H9 (cell line): ENCODE results near the gene ABCB8. TPM values are rescaled to one million over a fixed set of nuclear protein-coding genes. Genes with fewer than 3 reads are reported as not detected.
A peak's percentile ranks its signal among the peaks of the same experiment; 100 is the strongest.

ENCODE experiments used
- DNase-seq: peaks from one replicate; pipeline ENCODE4 v3.0.0-alpha.2; 2017
- H2AFZ ChIP-seq: one replicate; pipeline ENCODE4 v1.6.1; 2013; ENCODE audit warnings: mild to moderate bottlenecking, low read length, control low read depth, moderate library complexity
- H2AK5ac ChIP-seq: 2 replicates; pipeline ENCODE4 v1.6.1; 2013; ENCODE audit warnings: low read length, control low read depth, mixed read lengths; ENCODE audit not compliant: insufficient read length
- H2BK120ac ChIP-seq: one replicate; pipeline ENCODE4 v1.6.1; 2013; ENCODE audit warnings: low read depth, mild to moderate bottlenecking, low read length, control low read depth, inconsistent platforms; ENCODE audit not compliant: poor library complexity, severe bottlenecking
- H2BK12ac ChIP-seq: 2 replicates; pipeline ENCODE4 v1.6.1; 2013; ENCODE audit warnings: low read length, control low read depth, mixed read lengths, low read depth; ENCODE audit not compliant: insufficient read length
- H2BK15ac ChIP-seq: 2 replicates; pipeline ENCODE4 v1.6.1; 2013; ENCODE audit warnings: low read depth, low read length, control low read depth
- H2BK20ac ChIP-seq: one replicate; pipeline ENCODE4 v1.6.1; 2013; ENCODE audit warnings: low read depth, mild to moderate bottlenecking, low read length, control low read depth, inconsistent platforms; ENCODE audit not compliant: poor library complexity, severe bottlenecking
- H2BK5ac ChIP-seq: 2 replicates; pipeline ENCODE4 v1.6.1; 2013; ENCODE audit warnings: low read length, control low read depth, mixed read lengths; ENCODE audit not compliant: insufficient read length
- H3K14ac ChIP-seq: 2 replicates; pipeline ENCODE4 v1.6.1; 2013; ENCODE audit warnings: low read length, control low read depth; ENCODE audit not compliant: insufficient read depth
- H3K18ac ChIP-seq: 2 replicates; pipeline ENCODE4 v1.6.1; 2013; ENCODE audit warnings: low read depth, mild to moderate bottlenecking, mixed read lengths, low read length, control low read depth; ENCODE audit not compliant: insufficient read length
- H3K23ac ChIP-seq: 2 replicates; pipeline ENCODE4 v1.6.1; 2013; ENCODE audit warnings: low read length, control low read depth, mixed read lengths, low read depth; ENCODE audit not compliant: insufficient read length
- H3K23me2 ChIP-seq: 2 replicates; pipeline ENCODE4 v1.6.1; 2013; ENCODE audit warnings: low read depth, mild to moderate bottlenecking, mixed read lengths, low read length, control low read depth; ENCODE audit not compliant: insufficient read length, poor library complexity, severe bottlenecking
- H3K27ac ChIP-seq: 2 replicates; pipeline ENCODE4 v1.5.1; 2013; ENCODE audit warnings: low read length, control low read depth, mixed read lengths, low read depth; ENCODE audit not compliant: insufficient read length
- H3K27me3 ChIP-seq: 2 replicates; pipeline ENCODE4 v1.6.1; 2013; ENCODE audit warnings: low read length, control low read depth, inconsistent platforms; ENCODE audit not compliant: insufficient read depth
- H3K4ac ChIP-seq: 2 replicates; pipeline ENCODE4 v1.6.1; 2013; ENCODE audit warnings: low read depth, mild to moderate bottlenecking, control low read depth, inconsistent platforms, low read length, moderate library complexity
- H3K4me1 ChIP-seq: 2 replicates; pipeline ENCODE4 v1.6.1; 2013; ENCODE audit warnings: low read length, control low read depth, inconsistent platforms; ENCODE audit not compliant: insufficient read depth
- H3K4me2 ChIP-seq: 2 replicates; pipeline ENCODE4 v1.6.1; 2013; ENCODE audit warnings: low read length, control low read depth, mixed read lengths; ENCODE audit not compliant: insufficient read length, insufficient read depth
- H3K56ac ChIP-seq: 2 replicates; pipeline ENCODE4 v1.6.1; 2013; ENCODE audit warnings: low read depth, mild to moderate bottlenecking, mixed read lengths, low read length, control low read depth; ENCODE audit not compliant: insufficient read length
- H3K79me1 ChIP-seq: 2 replicates; pipeline ENCODE4 v1.6.1; 2013; ENCODE audit warnings: low read depth, mild to moderate bottlenecking, moderate library complexity, low read length, control low read depth, inconsistent platforms; ENCODE audit not compliant: insufficient read depth, poor library complexity, severe bottlenecking
- H3K79me2 ChIP-seq: 2 replicates; pipeline ENCODE4 v1.6.1; 2013; ENCODE audit warnings: low read length, control low read depth, inconsistent platforms; ENCODE audit not compliant: insufficient read depth
- H3K9ac ChIP-seq: 2 replicates; pipeline ENCODE4 v1.6.1; 2013; ENCODE audit warnings: low read length, control low read depth, mixed read lengths; ENCODE audit not compliant: insufficient read length; ENCODE audit errors: extremely low read depth
- H3K9me3 ChIP-seq: one replicate; pipeline ENCODE4 v1.6.1; 2013; ENCODE audit warnings: low read depth, low read length, inconsistent platforms; ENCODE audit not compliant: control insufficient read depth
- H3T11ph ChIP-seq: one replicate; pipeline ENCODE4 v1.6.1; 2013; ENCODE audit warnings: mild to moderate bottlenecking, low read length, control low read depth, inconsistent platforms
- H4K20me1 ChIP-seq: one replicate; pipeline ENCODE4 v1.6.1; 2013; ENCODE audit not compliant: control insufficient read depth, insufficient read length, insufficient read depth
- H4K5ac ChIP-seq: 2 replicates; pipeline ENCODE4 v1.6.1; 2013; ENCODE audit warnings: low read depth, mild to moderate bottlenecking, mixed read lengths, low read length, control low read depth; ENCODE audit not compliant: insufficient read length
- H4K8ac ChIP-seq: replicated peaks from 2 replicates; pipeline ENCODE4 v1.6.1; 2013; ENCODE audit warnings: low read length, control low read depth, mixed read lengths, low read depth; ENCODE audit not compliant: insufficient read length
- H4K91ac ChIP-seq: 2 replicates; pipeline ENCODE4 v1.6.1; 2013; ENCODE audit warnings: low read depth, mild to moderate bottlenecking, moderate library complexity, mixed read lengths, low read length, control low read depth; ENCODE audit not compliant: insufficient read length
- H3K27ac Mint-ChIP-seq, 3 experiments: 2 replicates in 2 of 3; 3 replicates in 1 of 3; pipeline ENCODE4 v1.8.0; 2020 to 2021; ENCODE audit warnings: mixed read lengths in 3 of 3, mild to moderate bottlenecking in 1 of 3, moderate library complexity in 1 of 3
- H3K27me3 Mint-ChIP-seq: 2 replicates; pipeline ENCODE4 v1.8.0; 2021; ENCODE audit warnings: low read depth, mild to moderate bottlenecking, moderate library complexity, mixed read lengths
- H3K36me3 Mint-ChIP-seq, 3 experiments: 2 replicates in 2 of 3; 3 replicates in 1 of 3; pipeline ENCODE4 v1.8.0; 2020 to 2021; ENCODE audit warnings: low read depth in 3 of 3, mixed read lengths in 3 of 3; ENCODE audit not compliant: insufficient read depth in 1 of 3
- H3K4me1 Mint-ChIP-seq, 2 experiments: 2 replicates each; pipeline ENCODE4 v1.8.0; 2020; ENCODE audit warnings: mixed read lengths in 2 of 2
- H3K4me3 Mint-ChIP-seq, 2 experiments: 2 replicates in 1 of 2; 3 replicates in 1 of 2; pipeline ENCODE4 v1.8.0; 2020 to 2021; ENCODE audit warnings: mild to moderate bottlenecking in 2 of 2, mixed read lengths in 2 of 2, moderate library complexity in 1 of 2
- H3K9me3 Mint-ChIP-seq, 2 experiments: 2 replicates in 1 of 2; 3 replicates in 1 of 2; pipeline ENCODE4 v1.8.0; 2020; ENCODE audit warnings: mild to moderate bottlenecking in 2 of 2, mixed read lengths in 2 of 2, moderate library complexity in 1 of 2
- WGBS: extraction: QIAGEN DNeasy Blood & Tissue Kit; methylation state at CpG from one replicate; pipeline ENCODE4 v1.1.7; 2013; ENCODE audit warnings: missing lambda C conversion rate, low lambda C conversion rate, mixed read lengths; ENCODE audit not compliant: insufficient read length; ENCODE audit errors: extremely low coverage; 5-methylcytosine and 5-hydroxymethylcytosine counted together
- total RNA-seq: library from RNA; stranded (reverse); gene quantifications from 2 replicates; pipeline ENCODE4 v1.2.1, GENCODE V29; 2021
- TF ChIP-seq, protein P1 (sequence below): fragments of 200-600 bp; sonication (generic); conservative IDR thresholded peaks from 3 replicates; pipeline ENCODE4 v1.8.0; 2021; ENCODE audit warnings: antibody characterized with exemption, mild to moderate bottlenecking

Gene ABCB8
- total RNA-seq, 1 experiment from 2014 or later = 22.1 TPM

- no peaks in the 10 kb centered on the region; the same call in 1 of the 2 replicates for H3K4me1 ChIP-seq
- H3K9me3 ChIP-seq = no peaks in the 10 kb centered on the region
- no peak overlapping the region for H3K4me3 Mint-ChIP-seq
Observed at GRCh38 chr7:151095828-151096475, 67.7 kb downstream of the ABCB8 start.

More at GRCh38 chr7:151095828-151096475, 67.7 kb downstream of the ABCB8 start:
- no peak overlapping the region for H3K4ac ChIP-seq
- H2AK5ac ChIP-seq = no peak overlapping the region
- no peak overlapping the region for H2BK120ac ChIP-seq
- H4K8ac ChIP-seq = no peak overlapping the region
- no peak overlapping the region for H3K23ac ChIP-seq
- Mint-ChIP-seq H3K4me1 (peaks cover 16 to 24% of the 10 kb centered on the region in 2 experiments), H3K27ac (peak overlapping the region in 1 of 3 experiments; percentile 53; a peak in 1 of 7 replicates), H3K27me3 (no peaks in the 10 kb centered on the region), H3K9me3 (no peaks in the 10 kb centered on the region), H3K36me3 (peaks cover 0 to 25% (median 8%) of the 10 kb centered on the region in 3 experiments; a peak in 5 of 7 replicates)
- H3T11ph ChIP-seq = no peak overlapping the region
- no peak for DNase-seq
- no peaks in the 10 kb centered on the region for H3K27me3 ChIP-seq
- no peaks in the 10 kb centered on the region for H4K20me1 ChIP-seq
- no peak overlapping the region for H3K18ac ChIP-seq
- H3K56ac ChIP-seq = no peak overlapping the region
- H3K14ac ChIP-seq = no peak overlapping the region
- no peak overlapping the region for H4K91ac ChIP-seq
- H2BK12ac ChIP-seq = no peak overlapping the region
- no peak overlapping the region for H4K5ac ChIP-seq
- H3K27ac ChIP-seq = no peak overlapping the region
- H3K79me1 ChIP-seq = peaks cover 7% of the 10 kb centered on the region
- H2BK5ac ChIP-seq = no peak overlapping the region
- TF ChIP-seq, protein P1, sequence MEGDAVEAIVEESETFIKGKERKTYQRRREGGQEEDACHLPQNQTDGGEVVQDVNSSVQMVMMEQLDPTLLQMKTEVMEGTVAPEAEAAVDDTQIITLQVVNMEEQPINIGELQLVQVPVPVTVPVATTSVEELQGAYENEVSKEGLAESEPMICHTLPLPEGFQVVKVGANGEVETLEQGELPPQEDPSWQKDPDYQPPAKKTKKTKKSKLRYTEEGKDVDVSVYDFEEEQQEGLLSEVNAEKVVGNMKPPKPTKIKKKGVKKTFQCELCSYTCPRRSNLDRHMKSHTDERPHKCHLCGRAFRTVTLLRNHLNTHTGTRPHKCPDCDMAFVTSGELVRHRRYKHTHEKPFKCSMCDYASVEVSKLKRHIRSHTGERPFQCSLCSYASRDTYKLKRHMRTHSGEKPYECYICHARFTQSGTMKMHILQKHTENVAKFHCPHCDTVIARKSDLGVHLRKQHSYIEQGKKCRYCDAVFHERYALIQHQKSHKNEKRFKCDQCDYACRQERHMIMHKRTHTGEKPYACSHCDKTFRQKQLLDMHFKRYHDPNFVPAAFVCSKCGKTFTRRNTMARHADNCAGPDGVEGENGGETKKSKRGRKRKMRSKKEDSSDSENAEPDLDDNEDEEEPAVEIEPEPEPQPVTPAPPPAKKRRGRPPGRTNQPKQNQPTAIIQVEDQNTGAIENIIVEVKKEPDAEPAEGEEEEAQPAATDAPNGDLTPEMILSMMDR = no peak
- H3K79me2 ChIP-seq = peaks cover 29% of the 10 kb centered on the region
- H2AFZ ChIP-seq = no peak overlapping the region
- no peaks in the 10 kb centered on the region for H3K23me2 ChIP-seq
- no peak overlapping the region for H3K9ac ChIP-seq
- no peak overlapping the region for H3K4me2 ChIP-seq
- no CpG with 5 or more reads among the region's 17 CpGs for WGBS
- no peak overlapping the region for H2BK15ac ChIP-seq
- no peak overlapping the region for H2BK20ac ChIP-seq

Other genes with a start within 250 kb of the ABCB8 start
- 0.26 and 0.85 TPM in 2 replicates for gene TMEM176B, start 228.1 kb upstream of the ABCB8 start, total RNA-seq
- not detected in 2 replicates for gene TMEM176A, start 227.7 kb upstream of the ABCB8 start, total RNA-seq
- gene AOC1, start 175.9 kb upstream of the ABCB8 start, total RNA-seq = 0.11 and 0.28 TPM in 2 replicates
- gene KCNH2, start 50.1 kb upstream of the ABCB8 start, total RNA-seq = 4.3 and 4.5 TPM in 2 replicates
- 4.5 and 4.7 TPM in 2 replicates for gene NOS3, start 37.4 kb upstream of the ABCB8 start, total RNA-seq
- gene ATG9B, start 4.0 kb upstream of the ABCB8 start, total RNA-seq = 1.5 and 2.0 TPM in 2 replicates
- gene ASIC3, start 20.1 kb downstream of the ABCB8 start, total RNA-seq = 1.7 and 2.3 TPM in 2 replicates
- 16.3 and 19.9 TPM in 2 replicates for gene CDK5, start 29.4 kb downstream of the ABCB8 start, total RNA-seq
- 136 and 138 TPM in 2 replicates for gene SLC4A2, start 31.1 kb downstream of the ABCB8 start, total RNA-seq
- gene FASTK, start 52.4 kb downstream of the ABCB8 start, total RNA-seq = 57.8 and 59.5 TPM in 2 replicates
- gene TMUB1, start 55.0 kb downstream of the ABCB8 start, total RNA-seq = 45.4 and 53.6 TPM in 2 replicates
- 97.7 and 99.6 TPM in 2 replicates for gene AGAP3, start 58.0 kb downstream of the ABCB8 start, total RNA-seq
- gene GBX1, start 139.2 kb downstream of the ABCB8 start, total RNA-seq = not detected in 2 replicates
- gene ASB10, start 158.8 kb downstream of the ABCB8 start, total RNA-seq = not detected in 2 replicates
- gene H2BK1, start 182.0 kb downstream of the ABCB8 start, total RNA-seq = 0.97 TPM in 1 of 2 replicates, not detected in the other
- 70.1 and 70.5 TPM in 2 replicates for gene ABCF2, start 198.8 kb downstream of the ABCB8 start, total RNA-seq
- gene CHPF2, start 204.0 kb downstream of the ABCB8 start, total RNA-seq = 25.7 and 28.1 TPM in 2 replicates
- gene SMARCD3, start 220.2 kb downstream of the ABCB8 start, total RNA-seq = 4.7 and 5.0 TPM in 2 replicates